GM21723 (cell line): ENCODE measurements around the gene LONRF2.

ENCODE experiments used
- ATAC-seq: cut with Tn5 transposase; IDR thresholded peaks from one replicate; pipeline ENCODE4 v1.9.1; 2021; ENCODE audit warnings: mild to moderate bottlenecking, moderate library complexity; ENCODE audit not compliant: unreplicated experiment

Gene LONRF2

GRCh38 chr2:100237770-100238169, 84.5 kb downstream of the LONRF2 start:
- no peak for ATAC-seq

DNA sequence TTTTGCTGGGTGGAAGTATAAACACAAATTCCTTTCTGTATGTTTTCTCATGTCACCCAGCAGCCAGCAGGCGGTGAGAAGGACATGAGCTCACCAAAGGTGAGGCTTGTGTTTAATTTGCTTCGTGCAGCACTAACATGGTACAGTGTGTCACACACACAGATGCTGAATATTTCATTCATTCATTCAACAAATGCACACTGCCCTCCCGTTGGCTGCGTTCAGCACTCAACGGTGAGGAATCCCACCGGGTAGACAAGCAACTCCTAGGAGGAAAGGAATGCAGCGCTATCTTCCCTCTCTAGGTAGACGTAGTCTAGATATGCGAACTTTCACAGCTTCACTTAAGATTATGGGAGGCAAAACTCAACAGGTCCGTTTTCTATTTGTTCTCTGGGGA, 85.1 kb downstream of the LONRF2 start:
- ATAC-seq: no peak

DNA sequence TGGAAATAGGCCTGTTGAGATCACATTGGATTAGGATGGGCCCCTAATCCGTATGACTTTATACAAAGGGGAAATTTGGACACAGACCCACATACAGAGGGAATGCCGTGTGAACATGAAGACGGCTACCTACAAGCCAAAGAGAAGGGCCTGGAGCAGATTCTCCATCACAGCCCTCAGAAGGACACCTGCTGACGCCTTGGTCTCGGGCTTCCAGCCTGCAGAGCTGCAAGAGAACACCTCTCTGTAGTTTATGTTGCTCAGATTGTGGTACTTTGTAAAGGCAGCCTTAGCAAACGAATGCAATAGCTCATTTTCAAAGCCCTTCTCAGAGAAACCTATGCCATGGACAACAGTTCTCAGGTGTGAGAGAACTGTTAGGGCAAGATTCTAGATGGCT, 86.1 kb downstream of the LONRF2 start:
- ATAC-seq: no peak

DNA sequence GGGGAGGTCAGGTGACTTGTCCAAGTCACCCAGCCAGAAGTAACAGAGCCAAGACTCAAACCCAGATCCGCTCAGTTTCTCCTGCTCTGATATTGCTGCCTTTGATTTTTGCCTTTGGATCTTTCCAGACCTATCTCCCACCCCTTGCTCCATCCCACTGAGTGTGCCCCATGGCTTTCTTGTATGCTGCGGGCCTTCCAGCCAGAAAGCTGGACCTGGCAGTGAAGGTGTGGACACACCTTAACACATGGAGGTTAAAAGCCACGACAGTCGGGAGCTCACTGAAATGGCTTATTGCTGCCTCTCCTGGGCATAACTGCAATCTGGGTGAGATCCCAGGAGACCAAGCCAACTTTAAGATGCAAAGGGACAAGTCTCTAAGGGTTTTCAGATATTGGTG, 86.7 kb downstream of the LONRF2 start:
- no peak for ATAC-seq

- ATAC-seq: peak; percentile 87
Observed at GRCh38 chr2:100235098-100235497, 87.2 kb downstream of the LONRF2 start.

- ATAC-seq: no peak
Observed at GRCh38 chr2:100234141-100234540, 88.2 kb downstream of the LONRF2 start.

- no peak for ATAC-seq
Observed at GRCh38 chr2:100233061-100233460, 89.2 kb downstream of the LONRF2 start.

- ATAC-seq: no peak
Observed at GRCh38 chr2:100230754-100231153, 91.5 kb downstream of the LONRF2 start.

- ATAC-seq: no peak
Observed at GRCh38 chr2:100228967-100229366, 93.3 kb downstream of the LONRF2 start.

DNA sequence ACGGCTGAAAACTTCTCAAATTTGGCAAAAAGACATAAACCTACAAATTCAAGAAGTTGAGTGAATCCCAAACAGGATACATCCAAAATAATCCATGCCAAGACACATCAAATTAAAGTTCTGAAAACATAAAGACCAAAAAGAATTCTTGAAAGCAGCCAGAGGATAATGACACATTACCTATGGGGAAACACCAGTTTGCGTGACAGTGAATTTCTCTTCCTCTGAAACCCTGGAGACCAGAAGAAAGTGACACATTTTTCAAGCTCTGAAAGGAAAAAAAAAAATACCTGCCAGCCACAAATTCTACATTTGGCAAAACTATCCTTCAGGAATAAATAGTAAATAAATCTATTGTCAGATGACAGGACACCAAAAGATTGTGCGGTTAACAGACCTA, 93.9 kb downstream of the LONRF2 start:
- ATAC-seq: no peak

- no peak for ATAC-seq
Observed at GRCh38 chr2:100224988-100225710, 97.2 kb downstream of the LONRF2 start.

GRCh38 chr2:100223502-100223901, 98.8 kb downstream of the LONRF2 start:
- ATAC-seq: no peak
